ENCODE results near the gene KRTAP10-9.

KRTAP10-9 gene

DNA sequence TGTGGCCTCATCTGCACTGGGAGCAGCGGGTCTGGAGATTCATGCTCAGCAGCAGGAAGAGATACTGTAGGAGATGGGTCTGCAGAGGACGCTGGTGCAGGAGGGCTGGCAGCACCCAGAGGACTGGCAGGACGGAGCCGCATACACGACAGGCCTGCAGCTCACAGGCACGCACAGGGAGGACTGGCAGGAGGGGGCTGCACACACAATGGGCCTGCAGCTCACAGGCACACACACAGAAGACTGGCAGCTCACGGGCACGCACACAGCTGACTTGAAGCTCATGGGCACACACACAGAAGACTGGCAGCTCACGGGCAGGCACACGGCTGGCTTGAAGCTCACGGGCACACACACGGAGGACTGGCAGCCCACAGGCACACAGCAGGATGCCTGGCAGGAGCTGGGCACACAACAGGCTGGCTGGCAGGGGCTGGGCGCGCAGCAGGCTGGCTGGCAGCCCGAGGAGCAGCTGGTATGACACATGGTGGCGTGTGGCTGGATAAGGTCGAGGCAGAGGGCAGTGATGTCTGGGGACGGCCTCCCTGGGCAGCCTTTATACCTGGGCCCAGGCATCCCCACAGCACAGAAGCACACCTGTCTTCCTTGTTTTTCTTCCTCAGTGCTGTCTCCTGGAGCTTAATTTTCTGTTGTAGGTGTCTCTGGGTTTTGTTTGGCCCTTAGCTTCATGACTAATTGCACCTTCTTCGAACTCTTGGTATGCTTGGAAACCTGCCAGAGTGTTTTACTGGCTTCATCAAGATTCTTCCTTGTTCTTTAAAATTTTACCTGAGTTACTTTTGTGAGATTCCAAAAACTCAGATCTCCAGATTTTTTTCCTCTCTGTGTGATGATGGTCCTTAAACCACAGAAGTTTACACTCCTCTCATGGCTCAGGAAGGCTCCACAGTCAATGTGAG lies 39.8 kb downstream of the KRTAP10-9 start, which contains the start of gene KRTAP12-2:
Gene KRTAP12-2 (minus strand): TSS at position 527 of the 920 bp plus-strand sequence. CDS start 41 bp downstream, at position 486.
- no peak for DNase-seq (ENCODE audit: low spot score)

DNA sequence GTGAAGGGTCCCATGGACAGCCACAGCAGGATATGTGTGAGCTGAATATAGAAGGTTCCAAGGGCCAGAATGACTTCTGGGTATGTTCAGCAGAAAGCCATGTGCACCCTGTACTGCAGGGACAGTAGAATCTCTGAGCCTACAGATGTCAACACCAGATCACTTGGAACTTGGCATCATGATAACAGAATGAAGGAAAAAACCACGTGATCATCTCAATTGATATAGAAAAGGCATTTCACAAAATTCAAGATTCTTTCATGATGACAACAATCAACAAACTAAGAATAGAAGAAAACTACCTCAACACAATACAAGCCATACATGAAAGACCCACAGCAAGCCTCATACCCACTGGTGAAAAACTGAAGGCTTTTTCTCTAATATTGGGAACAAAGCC lies 40.7 kb downstream of the KRTAP10-9 start:
- DNase-seq (ENCODE audit: low spot score) = no peak

- no peak for DNase-seq (ENCODE audit: low spot score)
These were observed 43.9 kb downstream of the KRTAP10-9 start for GRCh38 chr21:44670642-44671432.

GRCh38 chr21:44671911-44672310 lies 45.0 kb downstream of the KRTAP10-9 start:
- no peak for DNase-seq (ENCODE audit: low spot score)

GRCh38 chr21:44677881-44678280 lies 51.0 kb downstream of the KRTAP10-9 start:
- no peak for DNase-seq (ENCODE audit: low spot score)
